GM19238 (cell line): Measurements from ENCODE around the gene AGBL5.

ENCODE experiments used
- DNase-seq: peaks from one replicate; pipeline ENCODE4 v3.0.0; 2011; ENCODE audit warnings: low spot score; ENCODE audit not compliant: insufficient read length

Gene AGBL5

GRCh38 chr2:27050996-27051901 lies at the start of gene AGBL5:
TSS of gene AGBL5 (plus strand) at chr2:27051668. CDS start at chr2:27052959, 1,291 bp downstream.
- DNase-seq, result peak; percentile 99

- no peak for DNase-seq
These were observed 49.5 kb upstream of the AGBL5 start for GRCh38 chr2:27001950-27002349.

GRCh38 chr2:27003007-27003406 lies 48.5 kb upstream of the AGBL5 start:
- no peak for DNase-seq

- DNase-seq, result no peak
These were observed 47.6 kb upstream of the AGBL5 start for GRCh38 chr2:27003857-27004256.

GRCh38 chr2:27006602-27007415 lies 44.7 kb upstream of the AGBL5 start:
- no peak for DNase-seq

GRCh38 chr2:27007416-27008374 lies 43.8 kb upstream of the AGBL5 start:
- DNase-seq, result no peak

- DNase-seq, result no peak
These were observed 42.8 kb upstream of the AGBL5 start for GRCh38 chr2:27008678-27009077.

- no peak for DNase-seq
These were observed 42.4 kb upstream of the AGBL5 start for GRCh38 chr2:27009083-27009482.

GRCh38 chr2:27009716-27010115 lies 41.8 kb upstream of the AGBL5 start:
- no peak for DNase-seq

GRCh38 chr2:27010139-27010538 lies 41.3 kb upstream of the AGBL5 start:
- DNase-seq, result no peak

- no peak for DNase-seq
These were observed 37.7 kb upstream of the AGBL5 start for GRCh38 chr2:27013738-27014137.

GRCh38 chr2:27014771-27015433 lies 36.6 kb upstream of the AGBL5 start:
- no peak for DNase-seq

GRCh38 chr2:27016801-27017325 lies 34.6 kb upstream of the AGBL5 start:
- DNase-seq, result peak; percentile 46

GRCh38 chr2:27018142-27018541 lies 33.3 kb upstream of the AGBL5 start:
- no peak for DNase-seq

- DNase-seq, result no peak
These were observed 32.0 kb upstream of the AGBL5 start for GRCh38 chr2:27019459-27019858.

- DNase-seq, result no peak
These were observed 31.3 kb upstream of the AGBL5 start for GRCh38 chr2:27019931-27020855.

GRCh38 chr2:27021253-27022049 lies 30.0 kb upstream of the AGBL5 start:
- DNase-seq, result no peak

GRCh38 chr2:27023740-27024139 lies 27.7 kb upstream of the AGBL5 start:
- DNase-seq, result no peak
